A673 (cell line): ENCODE results near the gene EHD4. TPM values are rescaled to one million over a fixed set of nuclear protein-coding genes. Genes with fewer than 3 reads are reported as not detected.

ENCODE experiments used
- BruUV-seq: library from RNA; stranded (reverse); fragments of 400-500 nt; replicated peaks from 2 replicates; lab custom pipeline; 2021; lab: Mats Ljungman, UMichigan
- CTCF ChIA-PET: fragments of 300-600 bp; sonication (Branson Sonifier 250); formaldehyde crosslinking; loops from one replicate; lab custom pipeline; 2022; ENCODE audit warnings: antibody characterized with exemption; lab: Charles Lee
- POLR2A ChIA-PET: fragments of 300-600 bp; sonication (Branson Sonifier 250); formaldehyde crosslinking; loops from one replicate; lab custom pipeline; 2022; ENCODE audit warnings: antibody characterized with exemption; ENCODE audit not compliant: low non-redundant PET; lab: Charles Lee
- DNase-seq: peaks from one replicate; pipeline ENCODE4 v3.0.0-alpha.2; 2015; ENCODE audit warnings: low spot score
- H3K27ac ChIP-seq: fragments of 200-600 bp; sonication (generic); 2 replicates; pipeline ENCODE4 v1.5.1; 2016; ENCODE audit warnings: mixed run types, low read depth, mild to moderate bottlenecking, mixed read lengths, antibody characterized with exemption, low read length; ENCODE audit not compliant: poor library complexity, severe bottlenecking
- H3K27me3 ChIP-seq: fragments of 200-600 bp; sonication (generic); replicated peaks from 2 replicates; pipeline ENCODE4 v1.6.1; 2017; ENCODE audit warnings: mixed run types, low read depth, mild to moderate bottlenecking, mixed read lengths, antibody characterized with exemption, low read length; ENCODE audit not compliant: insufficient read depth, poor library complexity
- H3K36me3 ChIP-seq: fragments of 200-600 bp; sonication (generic); 2 replicates; pipeline ENCODE4 v1.6.1; 2016; ENCODE audit warnings: mixed run types, mild to moderate bottlenecking, mixed read lengths, antibody characterized with exemption, low read length; ENCODE audit not compliant: insufficient read depth, poor library complexity, severe bottlenecking
- H3K4me1 ChIP-seq: fragments of 200-600 bp; sonication (generic); 2 replicates; pipeline ENCODE4 v1.6.1; 2017; ENCODE audit warnings: mixed run types, mild to moderate bottlenecking, mixed read lengths, antibody characterized with exemption, low read length; ENCODE audit not compliant: insufficient read depth, poor library complexity, severe bottlenecking
- H3K4me3 ChIP-seq: fragments of 200-600 bp; sonication (generic); 2 replicates; pipeline ENCODE4 v1.5.1; 2016; ENCODE audit warnings: low read depth, mixed run types, mild to moderate bottlenecking, mixed read lengths, low read length; ENCODE audit not compliant: poor library complexity, severe bottlenecking
- H3K9me3 ChIP-seq: fragments of 200-600 bp; sonication (generic); 2 replicates; pipeline ENCODE4 v1.6.1; 2016; ENCODE audit warnings: mixed run types, low read depth, mild to moderate bottlenecking, mixed read lengths, antibody characterized with exemption, low read length; ENCODE audit not compliant: poor library complexity, severe bottlenecking
- EZH2 ChIP-seq: fragments of 200-600 bp; sonication (generic); IDR thresholded peaks from 2 replicates; pipeline ENCODE4 v1.6.1; 2017; ENCODE audit warnings: borderline replicate concordance, low read depth, mild to moderate bottlenecking, mixed read lengths, antibody characterized with exemption, low read length; ENCODE audit not compliant: poor library complexity, severe bottlenecking
- intact Hi-C: fragments of 100-400 bp; cut with micrococcal nuclease; formaldehyde crosslinking; loops from one replicate; pipeline ENCODE4 v1.10.0; 2022; ENCODE audit not compliant: unreplicated experiment
- total RNA-seq: library from RNA; stranded (reverse); gene quantifications from 2 replicates; pipeline ENCODE4 v1.2.3, GENCODE V29; 2021
- TF ChIP-seq, protein P1 (sequence below): fragments of 300-800, 200-600 bp; sonication (generic); conservative IDR thresholded peaks from 2 replicates; pipeline ENCODE4 v1.5.1; 2017; ENCODE audit warnings: low read depth, mild to moderate bottlenecking, antibody characterized with exemption, low read length, moderate library complexity, mixed read lengths

The EHD4 gene
- total RNA-seq, 1 experiment from 2014 or later, result 29.4 TPM

DNA sequence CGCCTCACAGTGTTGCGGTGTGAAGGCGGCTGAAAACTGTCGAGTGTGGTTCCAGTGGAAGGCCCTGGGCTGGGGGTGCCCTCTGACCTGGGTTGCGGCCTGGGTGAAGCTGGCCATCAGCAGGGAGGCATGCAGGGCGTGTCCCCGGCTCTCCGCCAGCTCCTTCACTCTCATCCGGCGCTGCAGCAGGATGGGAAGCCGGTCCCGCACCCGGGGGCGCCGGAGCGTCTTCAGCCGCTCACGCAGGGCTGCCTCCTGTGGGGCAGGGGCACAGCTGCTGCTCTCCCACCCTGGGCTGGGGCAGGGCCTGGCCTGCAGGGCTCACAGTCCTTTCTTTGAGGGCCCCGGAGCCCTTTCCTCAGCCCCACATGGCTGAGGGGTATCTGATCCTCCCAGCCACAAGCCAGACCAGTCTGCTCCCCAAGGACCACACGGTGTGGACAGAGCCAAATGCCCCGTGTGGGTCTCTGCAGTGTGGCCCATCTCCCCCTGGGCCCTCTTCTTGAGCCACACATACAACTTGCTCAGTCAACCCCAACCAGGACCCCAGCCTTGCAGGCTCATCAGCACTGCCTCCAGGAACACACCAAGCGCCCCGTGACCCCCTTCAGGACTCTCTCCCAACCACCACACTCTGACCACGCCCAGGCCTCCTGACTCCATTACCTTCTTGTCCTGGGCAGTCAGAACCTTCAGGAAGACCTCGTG lies 105.3 kb downstream of the EHD4 start:
- H3K36me3 ChIP-seq, result no peaks in the 10 kb centered on the region
- no peak for DNase-seq
- no peak overlapping the region for H3K4me3 ChIP-seq
- BruUV-seq, result no TSS peak
- ChIA-PET POLR2A (no interaction called here), CTCF (no interaction called here)
- intact Hi-C loops, result no loop called here
- no peak overlapping the region for H3K27ac ChIP-seq
- no peak for TF ChIP-seq EZH2
- peaks cover 7% of the 10 kb centered on the region for H3K4me1 ChIP-seq
- H3K27me3 ChIP-seq, result no peaks in the 10 kb centered on the region
- no peaks in the 10 kb centered on the region for H3K9me3 ChIP-seq

DNA sequence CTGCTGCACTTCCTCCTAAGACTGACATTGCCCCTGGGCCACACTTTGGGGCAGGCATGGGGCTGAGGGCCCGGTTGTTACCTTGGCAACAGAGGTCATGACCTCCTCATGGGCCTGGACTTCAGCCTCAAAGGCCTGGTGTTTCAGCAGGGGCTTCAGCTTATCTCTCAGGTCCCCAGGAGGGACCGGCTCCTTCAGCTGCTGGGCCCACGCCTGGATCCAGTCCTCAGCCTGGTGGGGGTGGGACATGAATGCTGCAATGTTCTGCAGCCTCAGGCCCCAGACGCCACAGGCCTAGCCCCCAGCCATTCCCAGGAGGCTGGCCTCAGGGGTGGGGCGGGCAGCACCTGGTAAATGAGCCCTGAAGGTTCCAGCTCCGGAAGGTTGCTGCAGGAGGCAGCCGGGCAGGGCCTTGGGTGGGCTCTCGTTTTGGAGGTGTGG lies 106.1 kb downstream of the EHD4 start:
- no peaks in the 10 kb centered on the region for H3K27me3 ChIP-seq
- H3K4me3 ChIP-seq, result no peak overlapping the region
- H3K36me3 ChIP-seq, result no peaks in the 10 kb centered on the region
- ChIA-PET CTCF (no interaction called here), POLR2A (no interaction called here)
- TF ChIP-seq, protein P1, sequence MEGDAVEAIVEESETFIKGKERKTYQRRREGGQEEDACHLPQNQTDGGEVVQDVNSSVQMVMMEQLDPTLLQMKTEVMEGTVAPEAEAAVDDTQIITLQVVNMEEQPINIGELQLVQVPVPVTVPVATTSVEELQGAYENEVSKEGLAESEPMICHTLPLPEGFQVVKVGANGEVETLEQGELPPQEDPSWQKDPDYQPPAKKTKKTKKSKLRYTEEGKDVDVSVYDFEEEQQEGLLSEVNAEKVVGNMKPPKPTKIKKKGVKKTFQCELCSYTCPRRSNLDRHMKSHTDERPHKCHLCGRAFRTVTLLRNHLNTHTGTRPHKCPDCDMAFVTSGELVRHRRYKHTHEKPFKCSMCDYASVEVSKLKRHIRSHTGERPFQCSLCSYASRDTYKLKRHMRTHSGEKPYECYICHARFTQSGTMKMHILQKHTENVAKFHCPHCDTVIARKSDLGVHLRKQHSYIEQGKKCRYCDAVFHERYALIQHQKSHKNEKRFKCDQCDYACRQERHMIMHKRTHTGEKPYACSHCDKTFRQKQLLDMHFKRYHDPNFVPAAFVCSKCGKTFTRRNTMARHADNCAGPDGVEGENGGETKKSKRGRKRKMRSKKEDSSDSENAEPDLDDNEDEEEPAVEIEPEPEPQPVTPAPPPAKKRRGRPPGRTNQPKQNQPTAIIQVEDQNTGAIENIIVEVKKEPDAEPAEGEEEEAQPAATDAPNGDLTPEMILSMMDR, result no peak
- TF ChIP-seq EZH2, result no peak
- no peak for DNase-seq
- H3K27ac ChIP-seq, result no peak overlapping the region
- no peaks in the 10 kb centered on the region for H3K9me3 ChIP-seq
- no TSS peak for BruUV-seq
- intact Hi-C loops, result no loop called here
- peaks cover 7% of the 10 kb centered on the region for H3K4me1 ChIP-seq

DNA sequence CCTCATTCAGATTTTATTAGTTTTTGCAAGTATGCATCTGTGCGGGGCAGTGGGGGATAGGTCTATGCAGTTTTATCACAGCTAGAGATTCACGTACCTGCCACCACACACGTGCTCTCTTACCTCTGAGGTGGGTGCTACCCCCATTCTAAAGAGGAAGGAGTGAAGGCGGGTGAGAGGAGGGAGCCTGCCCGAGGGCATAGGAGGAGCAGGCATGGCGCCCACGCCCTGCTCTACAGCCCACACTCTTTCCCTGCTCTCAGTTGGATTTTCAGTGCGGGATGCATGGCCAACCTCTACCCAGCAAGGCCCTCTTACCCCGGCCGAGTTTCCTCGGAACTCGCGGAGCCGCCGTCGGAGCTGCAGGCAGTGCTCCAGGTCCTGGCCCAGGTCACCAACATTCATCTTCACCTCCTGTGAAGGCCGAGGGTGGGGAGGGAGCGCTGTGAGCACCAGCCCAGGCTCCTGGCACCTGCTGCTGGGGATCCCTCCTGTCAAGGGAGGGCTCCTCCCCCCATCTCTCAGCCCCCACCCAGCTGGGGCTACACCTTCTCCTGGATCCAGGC lies 106.8 kb downstream of the EHD4 start:
- H3K27ac ChIP-seq, result no peak overlapping the region
- intact Hi-C loops, result no loop called here
- BruUV-seq, result no TSS peak
- no peaks in the 10 kb centered on the region for H3K36me3 ChIP-seq
- H3K27me3 ChIP-seq, result no peaks in the 10 kb centered on the region
- TF ChIP-seq, protein P1, result no peak
- TF ChIP-seq EZH2, result no peak
- no peak for DNase-seq
- peaks cover 7% of the 10 kb centered on the region for H3K4me1 ChIP-seq
- ChIA-PET CTCF (no interaction called here), POLR2A (no interaction called here)
- H3K4me3 ChIP-seq, result no peak overlapping the region
- no peaks in the 10 kb centered on the region for H3K9me3 ChIP-seq
